NCI-H524 treated with DMSO at 0.1 percent for 48 hours (cell line): ENCODE measurements around the gene MBD3L4.
"Not testable (repeated sequence)": the region's sequence is repeated elsewhere in the genome, so short reads cannot be mapped to it uniquely, and the experiment has no call there.

ENCODE experiments used
- DNase-seq: peaks from one replicate; lab custom pipeline; 2025; lab: John Stamatoyannopoulos, UW

The MBD3L4 gene

DNA sequence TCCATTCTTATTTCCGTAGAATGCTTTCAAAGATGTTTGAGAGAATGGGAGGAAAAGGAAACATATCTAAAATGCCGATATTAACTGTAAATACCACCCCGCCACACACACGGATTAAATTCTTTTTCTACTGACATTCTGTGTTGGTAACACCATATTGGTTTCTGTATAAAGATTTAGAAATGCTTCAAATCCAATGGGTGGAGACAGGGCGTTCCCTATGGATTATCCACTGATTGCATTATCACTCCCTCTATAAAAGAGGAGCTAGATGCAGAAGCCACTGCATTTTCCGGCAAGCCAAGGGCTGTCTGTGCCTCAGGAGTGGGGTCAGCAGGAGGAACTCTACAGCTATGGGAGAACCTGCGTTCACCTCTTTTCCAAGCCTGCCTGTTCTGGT, 9.0 kb upstream of the MBD3L4 start, which contains the start of gene MBD3L2:
Gene MBD3L2, plus strand, starts transcription at position 301 of the 400 bp plus-strand sequence. Its CDS starts 53 bp downstream, at position 354.
- DNase-seq, result not testable (repeated sequence)

DNA sequence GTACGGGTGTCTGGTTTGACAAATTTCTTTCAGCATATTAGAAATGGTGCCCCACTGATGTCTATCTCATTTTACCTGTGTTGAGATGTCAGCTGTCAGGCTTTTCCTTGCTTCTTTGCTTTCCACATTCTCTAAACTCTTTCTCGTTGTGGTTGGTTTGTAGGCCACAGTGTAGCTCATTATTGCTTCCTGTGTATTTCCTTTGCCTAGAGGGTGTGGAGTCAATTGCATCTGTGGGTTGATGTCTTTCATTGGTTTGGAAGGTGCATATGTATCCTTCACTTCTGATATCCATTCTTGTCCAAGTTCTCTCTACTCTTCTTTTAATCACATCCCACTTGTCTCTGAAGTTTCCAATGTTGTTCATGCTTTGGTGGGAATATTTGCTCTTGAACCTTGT, 1.6 kb upstream of the MBD3L4 start:
- not testable (repeated sequence) for DNase-seq

DNA sequence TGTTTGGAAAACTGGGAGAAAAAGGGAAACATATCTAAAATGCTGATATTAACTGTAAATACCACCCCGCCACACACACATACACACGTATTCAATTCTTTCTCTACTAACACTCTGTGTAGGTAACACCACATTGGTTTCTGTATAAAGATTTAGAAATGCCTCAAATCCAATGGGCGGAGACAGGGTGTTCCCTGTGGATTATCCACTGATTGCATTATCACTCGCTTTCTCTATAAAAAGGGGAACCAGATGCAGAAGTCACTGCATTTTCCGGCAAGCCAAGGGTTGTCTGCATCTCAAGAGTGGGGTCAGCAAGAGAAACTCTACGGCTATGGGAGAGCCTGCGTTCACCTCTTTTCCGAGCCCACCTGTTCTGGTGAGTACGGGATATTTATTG, 9.7 kb downstream of the MBD3L4 start, which contains the start of gene MBD3L5:
Gene MBD3L5, plus strand, starts transcription at position 301 of the 400 bp plus-strand sequence. Its CDS starts 34 bp downstream, at position 335.
- not testable (repeated sequence) for DNase-seq

DNA sequence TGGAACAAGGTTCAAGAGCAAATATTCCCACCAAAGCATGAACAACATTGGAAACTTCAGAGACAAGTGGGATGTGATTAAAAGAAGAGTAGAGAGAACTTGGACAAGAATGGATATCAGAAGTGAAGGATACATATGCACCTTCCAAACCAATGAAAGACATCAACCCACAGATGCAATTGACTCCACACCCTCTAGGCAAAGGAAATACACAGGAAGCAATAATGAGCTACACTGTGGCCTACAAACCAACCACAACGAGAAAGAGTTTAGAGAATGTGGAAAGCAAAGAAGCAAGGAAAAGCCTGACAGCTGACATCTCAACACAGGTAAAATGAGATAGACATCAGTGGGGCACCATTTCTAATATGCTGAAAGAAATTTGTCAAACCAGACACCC, 11.2 kb downstream of the MBD3L4 start:
- not testable (repeated sequence) for DNase-seq

DNA sequence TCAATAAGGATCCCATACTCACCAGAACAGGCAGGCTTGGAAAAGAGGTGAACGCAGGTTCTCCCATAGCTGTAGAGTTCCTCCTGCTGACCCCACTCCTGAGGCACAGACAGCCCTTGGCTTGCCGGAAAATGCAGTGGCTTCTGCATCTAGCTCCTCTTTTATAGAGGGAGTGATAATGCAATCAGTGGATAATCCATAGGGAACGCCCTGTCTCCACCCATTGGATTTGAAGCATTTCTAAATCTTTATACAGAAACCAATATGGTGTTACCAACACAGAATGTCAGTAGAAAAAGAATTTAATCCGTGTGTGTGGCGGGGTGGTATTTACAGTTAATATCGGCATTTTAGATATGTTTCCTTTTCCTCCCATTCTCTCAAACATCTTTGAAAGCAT, 18.6 kb downstream of the MBD3L4 start, which contains the start of gene MBD3L2B:
Gene MBD3L2B, minus strand, starts transcription at position 101 of the 400 bp plus-strand sequence. Its CDS starts 34 bp downstream, at position 67.
- not testable (repeated sequence) for DNase-seq

DNA sequence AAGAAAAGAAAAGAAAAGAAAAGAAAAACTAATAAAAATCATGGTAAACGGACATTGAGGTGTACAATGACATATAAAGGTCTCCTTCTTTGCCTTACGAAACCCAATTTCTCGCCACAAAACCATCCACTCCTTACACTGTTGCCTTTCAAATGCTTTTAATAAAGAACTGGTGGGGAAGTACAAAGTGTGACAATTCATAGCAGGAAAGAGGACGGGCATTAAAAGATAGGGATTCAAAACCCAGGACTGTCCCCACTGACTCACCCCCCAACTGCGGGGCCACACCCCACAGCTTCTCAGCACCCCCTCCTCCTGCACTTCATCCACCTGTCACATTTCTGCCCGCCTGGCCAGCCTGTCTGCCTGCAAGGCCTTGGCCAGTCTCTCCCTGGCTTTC, 21.2 kb downstream of the MBD3L4 start:
- no peak for DNase-seq

DNA sequence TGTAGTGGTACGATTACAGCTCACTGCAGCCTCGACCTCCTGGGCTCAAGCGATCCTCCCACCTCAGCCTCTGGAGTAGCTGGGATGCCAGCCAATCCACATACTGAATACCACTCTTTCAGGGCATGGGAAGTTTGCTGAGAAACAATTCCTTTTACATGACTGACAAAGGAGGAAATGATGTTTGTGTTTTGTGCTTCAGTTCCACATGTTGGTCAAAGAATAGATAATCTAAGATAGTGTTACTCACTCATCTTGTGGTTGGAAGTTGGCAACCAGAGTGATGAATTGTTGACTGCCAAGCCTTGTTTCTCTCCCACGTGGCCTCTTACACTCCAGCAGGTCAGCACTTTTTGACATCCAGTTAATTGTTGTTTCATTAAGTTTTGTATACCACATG, 26.3 kb downstream of the MBD3L4 start:
- DNase-seq, result no peak

DNA sequence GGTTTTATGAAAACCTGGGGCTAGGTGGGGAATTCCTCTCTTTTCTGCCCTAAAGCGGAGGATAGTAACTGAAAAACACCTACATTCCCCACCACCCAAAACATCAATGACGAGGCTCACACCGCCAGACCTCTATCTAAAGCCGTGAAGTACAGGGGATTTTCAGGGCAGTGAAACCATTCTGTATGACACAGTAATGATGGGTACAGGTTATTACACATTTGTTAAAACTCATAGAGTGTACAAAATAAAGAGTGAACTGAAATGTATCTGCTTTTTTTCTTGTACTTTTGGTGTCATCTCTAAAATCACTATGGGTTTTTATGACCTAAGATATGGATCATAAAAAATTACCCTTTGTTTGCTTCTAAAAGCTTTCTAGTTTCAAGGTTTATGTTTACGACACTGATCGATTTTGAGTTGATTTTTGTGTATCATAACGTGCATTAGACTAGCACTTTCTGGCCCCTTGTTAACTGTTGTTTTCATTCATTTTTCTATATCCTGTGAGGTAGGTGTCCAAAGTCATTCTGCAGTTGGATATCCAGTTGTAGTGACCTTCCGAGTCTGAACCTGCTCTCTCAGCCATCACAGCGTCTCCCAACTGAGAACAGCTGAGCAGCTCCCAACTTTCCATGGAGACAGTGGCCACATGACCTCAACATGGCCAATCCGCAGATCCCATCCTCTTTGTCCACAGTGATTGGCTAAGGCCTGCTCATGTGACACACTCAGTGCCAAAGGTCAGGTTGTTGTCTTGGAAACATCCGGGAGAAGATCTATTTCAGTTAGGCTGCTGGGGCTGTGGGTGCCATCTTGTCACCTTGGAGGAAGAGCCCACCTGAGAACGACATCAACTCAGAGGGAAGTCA, 29.0 kb downstream of the MBD3L4 start:
- no peak for DNase-seq

DNA sequence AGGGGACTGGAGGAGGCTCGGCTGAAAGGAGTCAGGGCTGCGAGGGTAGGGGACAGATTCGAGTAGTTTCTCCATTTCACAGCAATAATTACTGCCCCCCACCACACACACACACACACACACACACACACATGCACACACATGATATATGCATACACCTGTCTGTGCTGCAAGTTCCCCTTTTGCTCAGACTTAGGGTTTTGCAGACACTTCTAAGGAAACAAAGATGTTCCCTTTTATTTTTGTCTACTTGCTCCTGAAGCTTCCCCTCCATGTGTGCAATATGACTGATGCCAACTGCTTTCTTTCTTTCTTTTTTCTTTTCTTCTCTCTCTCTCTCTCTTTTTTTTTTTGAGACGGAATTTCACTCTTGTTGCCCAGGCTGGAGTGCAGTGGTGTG, 32.1 kb downstream of the MBD3L4 start:
- DNase-seq, result no peak

DNA sequence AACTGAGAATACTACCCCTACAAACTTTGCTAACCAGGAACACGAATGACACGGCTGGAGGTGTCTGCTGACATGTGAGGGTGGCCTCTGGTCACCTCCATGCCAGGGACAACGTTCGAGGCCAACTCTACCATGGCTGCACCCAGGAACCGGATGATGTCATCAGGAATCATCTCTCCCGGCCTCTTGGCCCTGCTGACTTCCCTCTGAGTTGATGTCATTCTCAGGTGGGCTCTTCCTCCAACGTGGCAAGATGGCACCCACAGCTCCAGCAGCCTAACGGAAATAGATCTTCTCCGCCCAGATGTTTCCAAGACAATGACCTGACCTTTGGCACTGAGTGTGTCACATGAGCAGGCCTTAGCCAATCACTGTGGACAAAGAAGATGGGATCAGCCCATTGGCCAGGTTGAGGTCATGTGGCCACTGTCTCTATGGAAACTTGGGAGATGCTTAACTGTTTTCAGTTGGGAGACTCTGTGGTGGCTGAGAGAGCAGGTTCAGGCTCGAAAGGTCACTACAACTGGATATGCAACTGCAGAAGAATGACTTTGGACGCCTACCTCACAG, 33.8 kb downstream of the MBD3L4 start:
- DNase-seq, result no peak

DNA sequence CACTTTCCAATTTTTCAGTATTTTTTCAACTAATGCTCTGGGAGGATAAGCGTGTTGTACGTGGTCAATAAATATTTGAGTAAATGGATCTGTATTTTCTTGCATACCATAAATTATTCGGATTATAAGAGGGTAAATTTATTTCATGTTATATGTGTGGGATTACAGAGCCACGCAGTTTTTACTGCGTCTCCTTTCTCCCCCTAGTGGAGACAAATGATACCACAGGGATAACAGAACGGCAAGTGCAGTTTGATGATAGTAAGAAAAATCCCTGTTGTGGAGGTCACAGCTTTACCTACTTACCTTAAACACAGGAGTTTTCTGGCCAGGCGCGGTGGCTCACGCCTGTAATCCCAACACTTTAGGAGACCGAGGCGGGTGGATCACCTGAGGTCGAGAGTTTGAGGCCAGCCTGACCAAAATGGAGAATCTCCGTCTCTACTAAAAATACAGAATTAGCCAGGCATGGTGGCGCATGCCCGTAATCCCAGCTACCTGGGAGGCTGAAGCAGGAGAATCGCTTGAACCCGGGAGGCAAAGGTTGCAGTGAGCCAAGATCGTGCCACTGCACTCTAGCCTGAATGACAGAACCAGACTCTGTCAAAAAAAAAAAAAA, 35.6 kb downstream of the MBD3L4 start:
- no peak for DNase-seq

DNA sequence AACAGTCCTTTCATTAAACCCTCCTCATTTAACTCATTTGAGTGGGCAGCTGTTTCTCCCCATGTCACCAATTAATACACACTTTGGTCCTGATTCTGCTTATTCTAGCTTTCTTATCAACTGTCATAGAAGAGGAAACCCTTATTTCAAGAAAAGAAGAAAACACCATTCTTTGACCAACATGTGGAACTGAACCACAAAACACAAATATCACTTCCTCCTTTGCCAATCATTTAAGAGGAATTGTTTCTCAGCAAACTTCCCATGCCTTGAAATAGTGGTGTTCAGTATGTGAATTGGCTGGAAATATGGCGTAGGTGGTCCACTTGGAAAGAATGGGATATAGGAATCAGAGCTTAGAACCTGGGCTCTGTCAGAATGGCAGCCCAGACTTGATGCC, 39.2 kb downstream of the MBD3L4 start:
- no peak for DNase-seq

DNA sequence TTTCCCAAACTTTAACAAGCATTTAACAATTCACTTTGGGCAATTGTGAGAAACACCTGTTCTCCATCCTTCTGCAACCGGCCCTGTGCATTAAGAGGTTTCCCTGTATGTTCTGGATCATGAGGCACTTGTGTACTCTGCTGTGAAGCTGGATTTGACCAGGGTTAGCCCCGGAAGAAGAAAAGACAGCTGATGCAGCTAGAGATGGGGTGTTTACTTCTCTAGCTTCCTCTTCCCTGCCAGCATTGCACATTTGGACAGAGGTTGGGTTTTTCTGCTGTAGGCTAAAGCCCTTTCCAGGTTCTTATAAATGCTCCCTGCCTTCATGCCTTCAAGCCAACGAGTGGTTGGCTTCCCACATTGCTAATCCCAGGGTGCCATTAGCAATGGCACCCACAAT, 39.6 kb downstream of the MBD3L4 start:
- DNase-seq, result no peak

DNA sequence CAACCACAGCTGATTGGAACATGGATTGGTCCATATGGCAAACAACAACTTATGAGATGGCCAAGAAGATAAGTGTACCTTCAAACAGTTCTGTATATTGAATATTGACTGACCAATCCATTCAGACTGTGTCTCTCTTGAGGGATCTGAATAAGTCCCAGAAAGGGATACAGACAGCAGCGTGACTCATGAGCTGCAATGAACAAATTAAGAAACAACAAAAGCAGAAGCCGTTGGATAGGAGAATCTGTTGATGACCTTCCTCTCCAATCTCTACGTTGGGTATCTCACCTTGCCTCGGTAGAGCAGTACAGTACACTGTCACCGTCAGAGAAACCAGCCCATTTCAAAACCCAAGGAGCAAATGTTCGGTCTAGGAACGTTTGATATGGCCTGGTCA, 40.0 kb downstream of the MBD3L4 start:
- DNase-seq, result no peak

DNA sequence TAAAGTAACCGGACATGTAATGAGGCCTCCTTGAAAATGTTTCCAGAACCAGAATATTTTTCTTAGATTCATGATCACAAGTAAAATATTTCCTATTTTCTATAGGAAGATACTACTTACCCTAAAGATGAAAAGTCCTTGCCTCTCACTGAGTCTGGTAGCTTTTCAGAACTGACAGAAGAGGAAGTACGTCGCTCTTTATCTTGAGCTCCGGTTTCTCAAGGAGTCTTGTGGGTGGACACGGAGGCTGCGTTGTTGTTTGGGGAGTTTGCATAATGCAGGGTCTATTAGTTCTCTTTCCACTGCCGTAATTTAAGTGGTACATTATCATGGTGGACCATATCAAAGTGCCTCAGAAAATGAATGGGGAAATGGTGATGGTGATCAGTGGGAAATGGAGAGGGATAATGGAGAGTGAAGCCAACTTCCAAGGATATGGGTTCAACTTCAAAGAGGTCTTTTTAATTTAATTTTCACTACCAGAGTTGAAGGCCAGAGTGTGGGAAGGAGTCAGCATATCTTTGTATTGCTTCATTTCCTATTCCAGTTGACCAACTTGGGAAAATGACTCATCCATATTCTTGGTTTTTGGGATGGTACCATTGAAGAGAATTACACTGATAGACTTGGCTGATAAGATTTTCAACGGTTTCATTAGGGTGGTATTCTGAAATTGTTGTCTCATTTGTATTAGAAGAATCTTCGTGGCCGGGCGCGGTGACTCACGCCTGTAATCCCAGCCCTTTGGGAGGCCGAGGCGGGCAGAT, 42.1 kb downstream of the MBD3L4 start:
- DNase-seq, result no peak

DNA sequence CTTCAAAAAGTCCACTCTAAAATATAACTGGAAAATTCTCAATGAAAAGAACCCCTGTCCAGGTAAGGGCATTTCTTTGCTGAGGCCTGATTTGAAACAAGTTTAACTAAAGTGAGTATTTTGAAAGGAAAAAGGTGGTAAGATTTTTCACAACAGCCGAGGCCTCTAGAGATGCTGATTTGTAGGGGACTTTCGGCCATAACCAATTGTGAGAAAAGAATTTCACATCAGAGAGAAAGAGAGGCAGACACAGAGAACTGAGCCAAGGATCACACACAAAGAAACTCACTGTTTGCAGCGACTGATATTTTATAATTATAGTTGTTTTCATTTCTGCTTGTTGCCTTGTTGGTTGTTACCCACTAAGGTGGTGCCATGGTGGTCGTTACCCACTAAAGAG, 43.2 kb downstream of the MBD3L4 start:
- no peak for DNase-seq

DNA sequence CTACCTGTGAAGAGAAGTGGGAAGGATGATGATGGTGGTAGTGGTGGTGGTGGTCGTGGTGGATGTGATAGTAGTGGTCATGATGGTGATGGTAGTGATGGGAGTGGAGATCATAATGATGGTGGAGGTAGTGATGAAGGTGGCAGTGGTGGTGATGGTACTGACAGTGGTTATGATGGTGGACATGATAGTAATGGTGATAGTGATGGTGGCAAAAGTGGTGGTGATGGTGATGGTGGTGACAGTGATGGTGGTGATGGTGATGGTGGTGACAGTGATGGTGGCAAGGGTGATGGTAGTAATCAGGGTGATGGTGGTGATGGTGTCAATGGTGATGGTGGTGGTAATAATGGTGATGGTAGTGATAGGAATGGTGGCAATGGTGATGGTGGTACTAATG, 44.9 kb downstream of the MBD3L4 start:
- DNase-seq, result no peak

DNA sequence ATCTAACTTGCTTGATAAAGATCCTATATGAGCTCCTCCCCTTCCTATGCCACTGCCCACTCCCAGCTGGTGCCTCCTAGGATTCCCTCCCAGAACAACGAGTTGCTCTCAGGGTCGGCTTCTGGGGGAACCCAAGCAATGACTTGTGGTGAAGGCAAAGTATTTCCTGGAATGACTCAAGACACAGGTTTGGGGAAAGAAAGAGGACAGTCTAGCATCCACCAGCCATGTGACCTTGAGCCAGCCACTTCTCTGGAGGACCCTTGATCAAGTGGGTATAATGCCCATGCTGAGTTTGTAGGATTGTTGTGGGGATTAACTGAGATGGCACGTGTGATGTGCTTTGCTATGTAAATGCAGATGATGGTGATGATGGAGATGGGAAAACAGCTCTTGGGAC, 51.7 kb downstream of the MBD3L4 start:
- DNase-seq, result no peak

DNA sequence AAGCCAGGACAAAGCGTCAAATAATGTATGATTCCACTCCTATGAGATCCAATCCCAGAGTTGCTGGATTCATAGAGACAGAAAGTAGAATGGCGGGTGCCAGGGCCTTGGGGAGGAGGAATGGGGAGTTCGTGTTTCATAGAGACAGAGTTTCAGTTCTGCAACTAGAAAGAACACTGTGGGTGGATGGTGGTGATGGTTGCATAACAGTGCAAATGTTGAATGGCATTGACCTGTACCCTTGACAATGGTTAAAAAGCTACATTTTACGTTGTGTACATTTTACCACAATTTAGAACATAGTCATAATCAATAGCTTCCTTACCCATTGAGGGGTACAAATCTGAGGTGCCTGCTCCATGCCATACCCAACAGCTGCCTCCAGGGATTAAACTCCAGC, 52.1 kb downstream of the MBD3L4 start:
- no peak for DNase-seq
